Fibroblast of lung (primary cell): ENCODE data around the gene GABRG3. TPM values are rescaled to one million over a fixed set of nuclear protein-coding genes. Genes with fewer than 3 reads are reported as not detected.

Source experiments
- DNase-seq, 2 donors: peaks; one replicate each; pipeline versions ENCODE4 v3.0.0 to v3.0.0-alpha.2; 2010; ENCODE audit warnings: low read depth in 2 of 2
- H2AFZ ChIP-seq: 2 replicates; pipeline ENCODE4 v1.5.1; 2012; ENCODE audit warnings: low read length, control low read depth, inconsistent platforms
- H3K27ac ChIP-seq: 2 replicates; pipeline ENCODE4 v1.5.1; 2011; ENCODE audit warnings: low read length, control low read depth; ENCODE audit not compliant: insufficient read depth
- H3K27me3 ChIP-seq: 2 replicates; pipeline ENCODE4 v1.5.1; 2011; ENCODE audit warnings: mild to moderate bottlenecking, low read length; ENCODE audit not compliant: control insufficient read depth, insufficient read depth
- H3K36me3 ChIP-seq: 2 replicates; pipeline ENCODE4 v1.5.1; 2011; ENCODE audit warnings: low read length; ENCODE audit not compliant: control insufficient read depth, insufficient read depth
- H3K4me1 ChIP-seq: 2 replicates; pipeline ENCODE4 v1.5.1; 2011; ENCODE audit warnings: low read length; ENCODE audit not compliant: control insufficient read depth, insufficient read depth; ENCODE audit errors: extremely low read depth
- H3K4me2 ChIP-seq: 2 replicates; pipeline ENCODE4 v1.5.1; 2011; ENCODE audit warnings: low read length, control low read depth; ENCODE audit not compliant: insufficient read depth; ENCODE audit errors: extremely low read depth
- H3K4me3 ChIP-seq, 4 experiments: fragments of 200-600 bp in 1 of 4; sonication (generic) in 1 of 4; replicated peaks in 1 of 4; 2 replicates each; pipeline ENCODE4 v1.5.1; 2011 to 2016; ENCODE audit warnings: low read length in 4 of 4, low read depth in 3 of 4, mild to moderate bottlenecking in 3 of 4, control low read depth in 2 of 4, inconsistent platforms in 1 of 4, mixed read lengths in 1 of 4; ENCODE audit not compliant: insufficient read depth in 1 of 4; ENCODE audit errors: control extremely low read depth in 1 of 4
- H3K79me2 ChIP-seq: 2 replicates; pipeline ENCODE4 v1.5.1; 2012; ENCODE audit warnings: mild to moderate bottlenecking, low read length, inconsistent platforms; ENCODE audit not compliant: control insufficient read depth, insufficient read depth
- H3K9ac ChIP-seq: 2 replicates; pipeline ENCODE4 v1.5.1; 2011; ENCODE audit warnings: mild to moderate bottlenecking, low read length, control low read depth; ENCODE audit not compliant: insufficient read depth
- H3K9me3 ChIP-seq: 2 replicates; pipeline ENCODE4 v1.5.1; 2012; ENCODE audit warnings: low read depth, low read length; ENCODE audit not compliant: control insufficient read depth, insufficient read depth
- H4K20me1 ChIP-seq: 2 replicates; pipeline ENCODE4 v1.5.1; 2011; ENCODE audit warnings: low read length; ENCODE audit not compliant: control insufficient read depth, insufficient read depth; ENCODE audit errors: extremely low read depth
- CTCF ChIP-seq, 2 donors: IDR thresholded peaks in 1 of 2; conservative IDR thresholded peaks in 1 of 2; 1 replicate in 1 of 2; 2 replicates in 1 of 2; pipeline ENCODE4 v1.5.1; 2011 to 2012; ENCODE audit warnings: low read length in 2 of 2, control low read depth in 1 of 2, inconsistent platforms in 1 of 2, low read depth in 1 of 2, mild to moderate bottlenecking in 1 of 2
- EZH2 ChIP-seq: IDR thresholded peaks from 2 replicates; pipeline ENCODE4 v1.5.1; 2012; ENCODE audit warnings: low read length, control low read depth, mild to moderate bottlenecking; ENCODE audit errors: missing control alignments
- polyA plus RNA-seq, 2 donors: library from polyadenylated mRNA; depleted of rRNA in 1 of 2; stranded (reverse) in 1 of 2; unstranded in 1 of 2; fragments of >200 nt; gene quantifications; 2 replicates each; pipeline ENCODE4 v1.2.1, GENCODE V29; 2011 to 2012; ENCODE audit warnings: missing spikeins in 1 of 2
- total RNA-seq: library from RNA; depleted of rRNA; stranded (reverse); fragments of >200 nt; gene quantifications from 2 replicates; pipeline ENCODE4 v1.2.1, GENCODE V29; 2014

The GABRG3 gene
- total and polyA plus RNA-seq, 2 donors (not counting 1 experiment from before 2014, with no cell fraction given), result not detected

DNA sequence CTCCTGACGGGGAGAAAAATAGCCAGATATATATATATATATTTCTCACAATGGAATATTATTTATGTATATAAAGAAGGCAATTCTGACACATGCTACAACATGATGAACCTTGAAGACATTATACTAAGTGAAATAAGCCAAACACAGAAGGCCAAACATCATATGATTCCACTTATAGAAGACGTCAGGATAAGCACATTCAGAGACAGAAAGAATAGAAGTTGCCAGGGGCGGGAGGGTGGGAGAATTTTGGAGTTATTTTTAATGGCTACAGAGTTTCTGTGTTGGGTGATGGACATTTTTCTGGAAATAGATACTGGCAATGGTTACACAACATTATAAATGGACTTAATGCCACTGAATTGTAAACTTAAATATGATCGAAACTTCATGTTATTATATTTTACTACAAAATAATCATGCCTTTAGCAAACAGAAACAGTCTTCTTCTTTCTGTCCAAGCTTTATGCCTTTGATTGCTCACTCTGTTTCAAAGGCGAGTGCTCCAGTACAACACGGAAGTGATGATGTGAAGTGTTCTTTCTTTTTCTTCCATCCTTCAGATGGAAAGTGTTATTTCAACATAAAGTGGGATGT, 614.2 kb downstream of the GABRG3 start:
- TF ChIP-seq EZH2 (no peak), CTCF (conservative IDR thresholded peaks at IDR 0.05 in 1 of 2, IDR thresholded peaks at IDR 0.05 in 1 of 2; ENCODE audit: low read depth in 1 of 2, low read length in 2 of 2) (no peak)
- Histone ChIP-seq H3K4me1 (no peaks in the 10 kb centered on the region), H3K9ac (no peak overlapping the region), H3K4me3 (no peak overlapping the region), H3K27ac (no peak overlapping the region), H3K9me3 (no peaks in the 10 kb centered on the region), H3K27me3 (no peaks in the 10 kb centered on the region), H2AFZ (no peak overlapping the region), H3K36me3 (no peaks in the 10 kb centered on the region), H3K4me2 (no peak overlapping the region), H4K20me1 (no peaks in the 10 kb centered on the region), H3K79me2 (no peaks in the 10 kb centered on the region)
- DNase-seq, result peak in 1 of 2 donors; percentile 9

DNA sequence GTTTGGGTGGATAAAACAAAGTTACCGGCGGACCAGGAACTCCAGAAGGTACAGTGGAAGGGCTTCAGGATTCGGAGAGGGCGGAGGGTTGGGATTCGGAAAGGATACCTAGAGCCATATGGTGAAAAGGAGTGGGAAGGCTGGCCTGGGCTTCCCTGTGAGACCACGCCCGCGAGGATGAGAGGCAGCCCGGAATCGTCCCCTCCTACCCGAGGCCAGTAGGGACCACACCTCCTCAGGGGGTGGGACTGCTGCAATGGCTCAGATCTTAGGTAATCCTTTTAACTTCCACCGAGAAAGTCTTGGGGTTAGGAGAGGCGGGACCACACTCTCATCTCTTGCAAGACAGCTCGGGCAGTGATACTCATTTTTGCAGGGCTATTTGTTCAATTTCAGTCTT, 616.8 kb downstream of the GABRG3 start:
- H3K9me3 ChIP-seq, result no peaks in the 10 kb centered on the region
- H3K27ac ChIP-seq, result no peak overlapping the region
- H3K4me1 ChIP-seq, result no peaks in the 10 kb centered on the region
- no peaks in the 10 kb centered on the region for H4K20me1 ChIP-seq
- no peak overlapping the region for H3K4me3 ChIP-seq
- no peak overlapping the region for H3K4me2 ChIP-seq
- H3K27me3 ChIP-seq, result no peaks in the 10 kb centered on the region
- H3K79me2 ChIP-seq, result no peaks in the 10 kb centered on the region
- H3K36me3 ChIP-seq, result no peaks in the 10 kb centered on the region
- H3K9ac ChIP-seq, result no peak overlapping the region
- H2AFZ ChIP-seq, result no peak overlapping the region
- no peak for DNase-seq
- no peak for TF ChIP-seq CTCF (conservative IDR thresholded peaks at IDR 0.05 in 1 of 2, IDR thresholded peaks at IDR 0.05 in 1 of 2; ENCODE audit: low read depth in 1 of 2, low read length in 2 of 2)
- no peak for TF ChIP-seq EZH2

GRCh38 chr15:27589260-27589659, 618.3 kb downstream of the GABRG3 start:
- no peaks in the 10 kb centered on the region for H3K9me3 ChIP-seq
- no peak overlapping the region for H3K27ac ChIP-seq
- no peak overlapping the region for H2AFZ ChIP-seq
- no peaks in the 10 kb centered on the region for H3K27me3 ChIP-seq
- no peaks in the 10 kb centered on the region for H3K4me1 ChIP-seq
- DNase-seq, result no peak
- H4K20me1 ChIP-seq, result no peaks in the 10 kb centered on the region
- no peak overlapping the region for H3K4me2 ChIP-seq
- TF ChIP-seq CTCF (conservative IDR thresholded peaks at IDR 0.05 in 1 of 2, IDR thresholded peaks at IDR 0.05 in 1 of 2; ENCODE audit: low read depth in 1 of 2, low read length in 2 of 2) (no peak), EZH2 (no peak)
- no peak overlapping the region for H3K4me3 ChIP-seq
- no peaks in the 10 kb centered on the region for H3K36me3 ChIP-seq
- H3K79me2 ChIP-seq, result no peaks in the 10 kb centered on the region
- no peak overlapping the region for H3K9ac ChIP-seq
